ENCODE results near the gene SPATC1L.

SPATC1L gene

DNA sequence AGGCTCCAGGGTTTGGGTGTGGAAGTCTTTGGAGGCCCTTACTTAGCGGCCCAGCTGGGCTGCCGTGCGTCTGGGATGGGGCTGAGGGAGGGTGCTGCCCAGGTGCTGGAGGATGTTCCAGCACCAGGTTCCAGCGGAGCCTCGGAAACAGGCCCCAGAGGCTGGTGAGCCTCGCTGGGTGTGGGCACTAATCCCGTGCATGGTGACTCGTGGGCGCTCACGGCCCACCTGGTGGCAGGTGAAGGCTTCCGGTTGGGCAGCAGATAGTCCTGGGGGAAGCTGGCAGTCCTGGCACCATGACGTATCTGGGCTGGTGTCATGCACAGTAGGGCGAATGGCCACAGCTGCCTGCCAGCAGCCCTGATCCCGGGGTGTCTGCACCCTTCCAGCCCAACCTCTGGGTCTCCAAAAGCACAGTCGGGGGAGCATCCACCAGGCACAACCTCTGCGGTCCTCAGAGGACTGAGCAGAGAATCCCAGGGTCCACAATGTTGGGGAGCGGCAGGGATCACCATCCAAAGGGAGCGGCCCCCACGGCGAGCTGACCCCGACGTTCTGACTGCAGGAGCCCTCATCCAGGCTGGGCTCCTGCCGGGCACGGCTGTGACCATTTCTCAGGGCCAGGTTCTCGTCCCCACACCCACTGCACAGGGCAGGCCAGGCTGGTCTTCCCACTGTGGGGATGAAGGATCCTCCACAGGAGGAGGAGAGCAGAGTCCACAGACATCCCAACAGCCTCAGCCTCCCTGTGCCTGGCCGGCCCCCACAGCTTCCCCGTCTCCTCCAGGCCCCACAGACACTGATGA lies 54.2 kb downstream of the SPATC1L start:
- DNase-seq = no peak

DNA sequence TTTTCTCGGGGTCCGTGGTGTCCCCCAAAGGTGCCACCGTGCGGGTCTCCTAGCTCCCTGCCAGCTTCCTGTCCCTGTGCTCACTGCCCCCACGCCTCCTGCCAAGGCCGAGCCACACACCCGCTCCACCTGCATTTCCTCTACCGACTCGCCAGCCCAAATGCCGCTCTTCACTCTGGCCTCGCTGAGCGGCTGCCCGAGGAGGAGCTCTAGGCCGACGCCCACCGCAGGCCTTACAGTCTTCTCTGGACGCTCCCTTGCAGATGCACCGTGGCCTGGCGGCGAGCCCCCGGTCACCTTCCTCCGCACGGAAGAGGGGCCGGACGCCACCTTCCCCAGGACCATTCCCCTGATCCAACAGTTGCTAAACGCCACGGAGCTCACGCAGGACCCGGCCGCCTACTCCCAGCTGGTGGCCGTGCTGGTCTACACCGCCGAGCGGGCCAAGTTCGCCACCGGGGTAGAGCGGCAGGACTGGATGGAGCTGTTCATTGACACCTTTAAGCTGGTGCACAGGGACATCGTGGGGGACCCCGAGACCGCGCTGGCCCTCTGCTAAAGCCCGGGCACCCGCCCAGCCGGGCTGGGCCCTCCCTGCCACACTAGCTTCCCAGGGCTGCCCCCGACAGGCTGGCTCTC lies 55.2 kb downstream of the SPATC1L start:
- DNase-seq = no peak

DNA sequence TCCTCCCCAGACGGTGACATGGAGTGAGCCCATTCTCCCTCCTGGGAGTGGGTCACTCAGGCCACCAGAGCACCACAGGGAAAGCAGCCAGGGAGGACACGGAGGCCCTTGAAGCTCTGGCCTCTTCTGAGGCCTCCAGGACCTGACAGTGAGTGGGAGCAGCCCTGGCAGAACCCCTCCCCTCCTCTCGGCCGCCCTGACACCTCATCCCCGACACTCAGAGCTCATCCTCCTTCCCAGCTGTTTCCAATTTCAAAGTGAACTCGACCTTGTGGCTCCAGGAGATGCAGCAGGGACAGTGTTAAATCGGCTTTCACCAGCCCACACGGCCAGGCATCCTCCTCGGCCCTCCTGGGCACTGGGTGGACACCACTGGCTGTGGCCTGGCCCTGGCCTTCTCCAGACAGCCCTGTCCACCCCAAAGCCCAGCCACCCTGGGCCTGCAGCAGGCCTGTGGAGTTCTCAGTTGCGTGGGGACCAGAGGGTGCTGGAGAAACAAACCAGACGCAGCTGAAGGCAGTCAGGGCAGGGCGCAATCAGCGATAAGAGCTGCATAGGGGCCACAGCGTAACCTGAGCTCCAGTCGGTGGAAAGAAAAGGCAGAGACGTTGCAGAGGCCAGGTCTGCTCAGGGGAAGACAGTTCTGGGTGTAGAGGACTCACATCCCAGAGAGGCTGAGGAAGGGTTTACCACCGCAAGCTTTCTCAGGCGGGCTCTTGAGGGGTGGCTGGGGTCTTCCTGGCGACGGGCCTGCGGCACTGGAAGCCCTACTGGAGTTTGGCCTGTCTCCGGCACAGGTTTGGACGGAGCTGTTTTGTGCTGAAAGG lies 55.9 kb downstream of the SPATC1L start:
- no peak for DNase-seq

DNA sequence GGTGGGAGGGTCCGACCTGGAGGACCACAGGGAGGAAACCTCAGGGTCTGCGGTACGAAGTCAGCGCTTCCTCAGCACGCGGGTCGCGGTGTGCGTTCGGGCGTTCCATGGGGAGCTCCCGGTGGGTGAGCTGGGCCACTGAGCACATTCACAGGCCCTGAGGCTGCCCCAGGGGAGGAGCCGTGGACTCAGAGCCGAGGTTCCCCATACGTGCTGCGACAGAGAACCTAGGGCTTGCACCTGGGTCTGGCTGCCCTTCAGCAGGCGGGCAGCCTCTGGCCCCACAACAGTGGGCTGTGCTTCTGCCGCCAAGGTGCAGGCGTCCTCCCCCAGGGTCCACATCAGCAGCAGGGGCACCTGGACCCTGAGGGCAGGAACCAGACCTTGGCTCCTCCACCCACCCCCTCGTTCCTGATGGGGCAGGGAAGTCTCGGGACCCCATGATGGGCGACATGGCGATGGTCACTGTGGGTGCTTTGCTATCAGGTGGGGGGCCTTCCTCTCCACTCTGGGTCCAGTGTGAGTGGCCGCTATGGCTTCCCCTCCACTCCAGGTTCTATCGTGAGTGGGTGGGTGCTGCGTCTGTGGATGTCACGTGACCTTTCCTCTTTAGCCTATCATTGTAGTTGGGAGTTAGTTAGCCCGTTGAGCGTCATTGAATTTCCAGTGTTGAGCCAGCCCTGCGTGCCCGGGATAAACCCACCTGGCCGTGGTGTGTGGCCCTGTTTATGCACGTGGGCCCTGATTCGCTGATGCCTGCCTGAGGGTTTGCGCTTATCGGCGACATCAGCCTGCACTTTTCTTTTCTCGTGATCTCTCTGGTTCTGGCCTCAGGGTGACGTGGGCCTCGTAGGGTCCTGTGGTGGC lies 56.8 kb downstream of the SPATC1L start:
- DNase-seq = no peak

DNA sequence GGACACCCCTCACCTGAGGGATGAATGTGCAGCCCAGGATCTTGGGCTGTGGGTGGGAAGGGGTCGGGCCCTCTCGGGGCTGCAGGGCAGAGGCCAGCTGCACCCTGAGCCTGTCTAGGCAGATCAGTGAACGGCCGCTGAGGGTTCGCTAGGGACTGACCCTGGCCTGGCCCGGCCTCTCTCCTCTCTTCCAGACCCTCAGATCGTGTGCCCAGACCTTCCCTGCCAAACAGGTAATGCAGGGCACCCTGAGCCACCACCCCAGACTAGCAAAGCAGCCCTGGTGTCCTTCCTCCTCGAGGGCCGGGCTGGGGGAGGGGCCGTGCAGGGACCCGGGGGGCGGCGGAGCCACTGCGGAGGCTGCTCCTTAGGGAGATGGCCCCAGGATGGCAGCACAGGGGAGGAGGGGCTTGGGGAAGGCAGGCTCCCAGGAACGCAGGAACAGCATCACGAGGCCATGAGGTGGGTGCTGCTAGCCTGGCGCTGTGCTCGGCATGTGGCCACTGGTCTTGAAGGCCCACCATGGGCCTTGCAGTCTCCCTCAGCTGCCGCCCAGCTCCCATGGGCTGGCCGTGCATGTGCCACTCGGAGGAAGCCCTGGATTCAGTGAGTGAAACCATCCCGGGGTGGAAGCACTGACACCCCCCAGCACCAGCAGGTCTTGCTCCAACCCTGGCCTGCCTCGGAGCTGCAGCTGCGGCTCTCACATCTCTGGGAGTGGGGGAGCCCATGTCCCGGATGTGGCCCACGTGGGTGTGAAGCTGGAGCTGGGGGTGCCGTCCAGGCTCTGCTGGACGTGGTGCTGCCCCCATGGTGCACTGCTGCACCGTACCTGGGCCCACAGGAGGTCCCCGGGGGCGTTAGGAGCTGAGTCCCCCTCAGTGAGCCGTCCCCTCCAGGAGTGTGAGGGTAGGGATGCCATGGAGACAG lies 57.7 kb downstream of the SPATC1L start:
- no peak for DNase-seq

DNA sequence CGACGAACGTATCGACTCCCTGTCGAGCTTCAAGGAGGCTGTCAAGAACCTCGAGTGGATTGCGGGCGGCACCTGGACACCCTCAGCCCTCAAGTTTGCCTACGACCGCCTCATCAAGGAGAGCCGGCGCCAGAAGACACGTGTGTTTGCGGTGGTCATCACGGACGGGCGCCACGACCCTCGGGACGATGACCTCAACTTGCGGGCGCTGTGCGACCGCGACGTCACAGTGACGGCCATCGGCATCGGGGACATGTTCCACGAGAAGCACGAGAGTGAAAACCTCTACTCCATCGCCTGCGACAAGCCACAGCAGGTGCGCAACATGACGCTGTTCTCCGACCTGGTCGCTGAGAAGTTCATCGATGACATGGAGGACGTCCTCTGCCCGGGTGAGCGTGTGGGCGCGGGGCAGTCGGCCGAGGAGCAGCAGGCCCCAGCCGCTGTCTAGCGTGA lies 58.4 kb downstream of the SPATC1L start:
- no peak for DNase-seq

DNA sequence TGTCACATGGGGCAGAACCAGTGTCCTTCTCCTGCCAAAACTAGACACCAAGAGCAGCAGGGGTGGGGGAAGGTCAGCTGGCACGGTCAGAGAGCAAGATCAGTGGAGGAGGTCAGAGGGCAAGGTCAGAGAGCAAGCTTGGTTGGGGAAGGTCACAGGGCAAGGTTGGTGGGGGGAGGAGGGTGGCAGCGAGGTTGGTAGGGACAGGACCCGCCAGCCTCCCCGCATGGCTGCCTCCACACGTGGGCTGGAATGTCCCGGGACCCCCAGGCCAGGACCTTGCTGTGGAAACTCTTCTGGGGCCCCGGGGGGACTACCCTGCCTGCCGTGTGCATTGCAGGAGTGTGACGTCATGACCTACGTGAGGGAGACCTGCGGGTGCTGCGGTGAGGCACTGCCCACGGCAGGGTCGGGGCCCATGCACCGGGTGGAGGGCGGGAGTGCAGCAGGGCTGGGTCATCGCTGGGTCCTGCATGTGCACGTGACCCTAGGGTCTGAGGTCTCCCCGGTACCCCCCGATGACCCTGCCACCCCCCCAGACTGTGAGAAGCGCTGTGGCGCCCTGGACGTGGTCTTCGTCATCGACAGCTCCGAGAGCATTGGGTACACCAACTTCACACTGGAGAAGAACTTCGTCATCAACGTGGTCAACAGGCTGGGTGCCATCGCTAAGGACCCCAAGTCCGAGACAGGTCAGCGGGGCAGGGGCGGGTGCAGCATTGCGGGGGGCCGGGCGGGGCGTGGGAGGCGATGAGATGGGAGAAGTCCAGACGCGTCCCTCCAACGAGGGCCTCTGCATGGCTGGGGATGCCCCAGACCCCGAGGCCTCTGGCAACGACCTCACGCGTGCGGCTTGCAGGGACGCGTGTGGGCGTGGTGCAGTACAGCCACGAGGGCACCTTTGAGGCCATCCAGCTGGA lies 59.1 kb downstream of the SPATC1L start:
- DNase-seq = no peak

DNA sequence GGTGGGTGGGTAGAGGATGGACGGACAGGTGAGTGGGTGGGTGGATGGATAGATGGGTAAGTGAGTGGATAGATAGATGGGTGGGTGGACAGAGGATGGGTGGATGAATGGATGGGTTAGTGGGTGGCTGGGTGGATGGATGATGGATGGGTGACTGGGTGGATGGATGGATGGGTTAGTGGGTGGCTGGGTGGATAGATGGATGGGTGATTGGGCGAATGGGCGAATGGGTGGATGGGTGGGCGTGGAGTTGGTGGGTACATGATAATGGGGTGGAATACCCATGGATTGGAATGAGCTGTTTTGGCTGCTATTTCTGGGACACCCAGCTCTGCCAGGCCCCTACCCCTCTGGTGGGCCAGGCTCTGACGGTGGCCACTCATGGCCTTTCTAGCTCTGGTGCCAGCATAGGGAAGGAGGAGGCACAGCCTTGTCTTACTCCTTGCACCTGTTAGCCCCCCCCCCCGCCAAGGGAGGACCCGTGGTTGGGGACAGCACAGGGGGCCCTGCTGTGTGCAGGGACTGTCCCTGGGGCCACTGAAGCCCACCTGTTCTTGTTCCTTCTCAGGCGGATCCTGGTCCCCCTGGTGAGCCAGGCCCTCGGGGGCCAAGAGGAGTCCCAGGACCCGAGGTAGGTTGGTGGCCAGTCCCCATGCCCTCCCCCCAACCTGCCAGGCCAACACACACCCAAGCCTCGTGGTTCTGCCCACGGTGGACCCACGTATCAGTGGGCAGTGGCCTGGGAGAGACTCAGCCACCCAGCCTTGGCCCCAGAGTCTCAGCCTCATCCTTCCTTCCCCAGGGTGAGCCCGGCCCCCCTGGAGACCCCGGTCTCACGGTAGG lies 60.0 kb downstream of the SPATC1L start:
- no peak for DNase-seq

DNA sequence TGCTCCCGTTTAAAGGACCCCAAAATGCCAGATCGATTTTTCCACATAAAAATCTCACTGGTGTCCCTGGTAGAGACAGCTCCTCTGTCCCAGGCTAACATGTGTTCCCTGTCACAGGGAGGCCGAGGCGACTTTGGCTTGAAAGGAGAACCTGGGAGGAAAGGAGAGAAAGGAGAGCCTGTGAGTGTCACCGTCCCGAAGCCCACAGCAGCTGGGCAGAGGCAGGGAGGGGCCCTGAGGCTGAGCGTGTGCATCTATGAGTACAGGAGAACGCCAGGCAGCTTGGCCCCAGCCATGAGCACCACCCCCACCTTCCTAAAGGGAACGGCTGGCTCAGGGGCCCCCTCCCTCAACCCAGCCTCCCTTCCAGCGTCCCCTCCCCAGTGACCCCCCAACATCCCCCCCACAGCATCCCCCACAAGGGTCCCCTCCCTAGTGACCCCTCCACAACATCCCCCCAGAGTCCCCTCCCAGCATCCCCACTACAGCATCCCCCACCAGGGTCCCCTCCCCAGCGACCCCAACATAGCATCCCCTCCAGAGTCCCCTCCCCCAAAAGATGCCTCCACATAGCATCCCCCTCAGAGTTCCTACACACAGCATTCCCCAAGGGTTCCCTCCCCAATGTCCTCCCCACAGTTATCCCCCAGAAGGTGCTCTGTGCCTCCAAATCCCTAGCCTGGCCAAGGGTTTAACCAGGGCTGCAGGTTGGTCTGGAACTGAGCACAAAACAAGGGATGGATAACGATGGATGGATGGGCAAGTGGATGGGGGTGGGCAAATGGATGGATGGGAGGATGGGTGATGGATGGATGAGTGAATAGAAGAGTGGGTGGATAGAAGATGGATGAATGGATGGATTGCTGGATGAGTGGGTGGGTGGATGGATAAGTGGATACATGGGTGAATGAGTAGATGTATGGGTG lies 61.2 kb downstream of the SPATC1L start:
- no peak for DNase-seq

DNA sequence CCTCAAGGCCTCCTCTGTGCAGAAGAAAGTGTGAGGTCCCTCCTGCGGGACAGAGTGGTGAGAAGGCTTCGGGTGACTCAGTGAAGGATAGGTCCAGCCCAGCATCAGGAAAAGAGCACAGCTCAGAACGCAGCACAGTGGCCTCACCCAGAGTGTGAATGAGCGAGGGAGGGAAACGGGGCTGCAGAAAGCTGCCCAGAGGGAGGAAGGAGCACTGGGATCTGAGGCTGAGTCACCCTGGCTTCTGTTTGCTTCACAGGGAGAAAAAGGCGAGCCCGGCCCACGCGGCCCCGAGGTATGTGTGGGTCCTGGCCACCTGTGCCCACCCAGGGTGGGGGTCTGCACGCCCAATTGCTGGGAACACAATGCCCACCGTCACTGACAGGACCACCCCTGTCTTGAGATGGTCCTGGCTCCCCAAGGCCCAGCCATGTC lies 62.0 kb downstream of the SPATC1L start:
- DNase-seq = no peak

DNA sequence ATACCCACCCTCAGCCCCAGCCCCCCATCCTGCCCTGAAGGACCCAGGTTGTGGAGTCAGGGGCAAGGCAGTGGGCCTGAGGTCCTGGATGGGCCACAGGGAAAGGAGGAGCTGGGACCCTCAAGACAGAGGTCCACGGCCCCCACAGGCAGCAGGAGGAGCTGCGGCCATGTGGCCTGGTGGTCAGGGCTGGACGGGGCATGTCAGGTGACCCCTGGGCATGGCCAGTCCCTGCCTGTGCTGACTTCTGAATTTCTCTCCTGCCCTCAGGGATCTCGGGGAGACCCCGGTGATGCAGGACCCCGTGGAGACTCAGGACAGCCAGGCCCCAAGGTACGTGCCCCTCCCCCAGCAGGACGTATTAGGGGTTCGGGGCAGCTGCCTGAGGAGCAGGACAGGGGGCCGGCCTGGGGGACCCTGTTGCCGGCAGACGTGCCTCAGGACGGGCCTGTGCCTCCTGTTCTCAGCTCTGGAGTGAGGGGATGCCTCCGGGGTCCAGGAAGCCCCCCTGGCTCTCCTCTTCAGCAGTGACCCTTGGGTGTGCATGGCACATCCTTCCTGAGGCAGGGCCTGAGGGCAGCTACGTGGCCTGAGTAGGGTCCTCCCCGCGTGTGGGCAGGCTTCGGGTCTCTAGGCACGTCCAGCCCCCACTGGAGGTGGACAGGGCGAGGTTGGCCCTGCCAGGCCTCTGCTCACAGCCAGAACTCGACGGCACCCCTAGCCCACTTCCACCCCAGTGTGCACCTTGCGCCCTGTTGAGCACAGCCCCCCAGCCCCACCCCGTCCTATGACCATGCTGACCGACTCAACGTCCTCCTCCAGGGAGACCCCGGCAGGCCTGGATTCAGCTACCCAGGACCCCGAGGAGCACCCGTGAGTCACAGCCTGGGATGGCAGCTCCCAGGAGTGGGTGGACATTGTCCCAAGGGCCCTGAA lies 62.7 kb downstream of the SPATC1L start:
- DNase-seq = no peak

DNA sequence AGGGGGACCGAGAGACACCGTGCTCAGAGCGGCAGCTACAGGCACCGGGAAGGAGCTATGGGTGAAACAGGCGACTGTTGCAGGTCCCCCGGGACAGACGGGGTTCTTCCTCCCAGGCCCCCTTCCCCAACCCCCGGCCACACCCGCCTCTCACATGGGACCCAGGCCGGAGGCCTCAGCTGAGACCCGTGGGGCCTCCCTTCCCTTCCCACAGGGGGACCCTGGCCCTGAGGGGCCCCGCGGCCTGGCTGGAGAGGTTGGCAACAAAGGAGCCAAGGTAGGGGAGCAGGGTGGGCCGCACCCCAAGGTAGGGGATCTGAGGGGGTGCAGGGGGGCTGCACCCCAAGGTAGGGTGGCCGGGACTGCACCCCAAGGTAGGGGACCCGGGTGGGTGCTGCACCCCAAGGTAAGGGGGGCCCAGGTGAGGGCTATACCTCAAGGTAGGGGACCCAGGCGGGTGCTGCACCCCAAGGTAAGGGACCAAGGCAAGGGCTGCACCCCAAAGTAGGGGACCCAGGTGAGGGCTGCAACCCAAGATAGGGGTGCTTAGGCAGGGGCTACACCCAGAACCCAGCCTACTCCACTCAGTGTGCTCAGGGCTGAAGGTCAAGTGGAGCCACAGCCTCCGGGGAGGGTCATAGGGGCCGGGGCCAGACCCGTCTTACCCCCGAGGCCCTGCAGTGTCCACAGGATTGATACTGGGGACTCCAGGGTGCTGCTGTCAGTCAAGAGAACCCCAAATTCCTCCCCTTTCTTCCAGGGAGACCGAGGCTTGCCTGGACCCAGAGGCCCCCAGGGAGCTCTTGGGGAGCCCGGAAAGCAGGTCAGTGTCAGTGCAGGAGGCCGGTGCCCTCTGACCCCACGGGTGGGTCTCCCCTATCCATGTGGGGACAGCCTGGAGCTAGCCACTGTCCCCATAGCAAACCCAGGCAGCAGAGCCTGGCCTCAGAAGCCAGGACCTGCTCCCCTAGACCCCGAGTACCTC lies 63.7 kb downstream of the SPATC1L start:
- no peak for DNase-seq

DNA sequence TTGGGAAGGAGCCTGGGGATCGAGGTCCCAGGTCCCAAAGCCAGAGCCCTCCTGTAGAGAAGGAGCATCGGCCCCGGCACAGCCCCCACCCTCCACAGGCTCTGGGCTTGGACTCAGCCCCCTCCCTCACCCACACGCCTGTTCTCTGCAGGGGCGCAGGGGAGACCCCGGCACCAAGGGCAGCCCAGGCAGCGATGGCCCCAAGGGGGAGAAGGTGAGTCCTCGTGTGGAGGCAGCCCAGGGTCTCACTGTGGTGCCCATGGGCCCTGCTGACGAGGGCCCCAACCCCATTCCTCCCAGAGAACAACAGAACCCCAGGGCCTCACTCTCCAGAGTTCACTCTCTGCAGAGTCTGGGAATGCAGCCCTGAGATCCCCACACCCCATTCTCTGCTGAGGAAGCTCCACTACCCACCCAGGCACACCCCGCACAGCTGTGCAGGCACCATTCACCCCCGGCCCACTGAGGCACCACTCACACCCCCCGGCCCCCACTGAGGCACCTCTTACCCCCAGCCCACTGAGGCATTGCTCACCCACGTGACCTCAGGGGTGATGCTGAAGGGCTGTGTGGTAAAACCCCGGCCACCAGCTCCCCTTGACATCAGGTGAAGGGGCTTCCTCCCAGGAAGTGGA lies 64.5 kb downstream of the SPATC1L start:
- no peak for DNase-seq

DNA sequence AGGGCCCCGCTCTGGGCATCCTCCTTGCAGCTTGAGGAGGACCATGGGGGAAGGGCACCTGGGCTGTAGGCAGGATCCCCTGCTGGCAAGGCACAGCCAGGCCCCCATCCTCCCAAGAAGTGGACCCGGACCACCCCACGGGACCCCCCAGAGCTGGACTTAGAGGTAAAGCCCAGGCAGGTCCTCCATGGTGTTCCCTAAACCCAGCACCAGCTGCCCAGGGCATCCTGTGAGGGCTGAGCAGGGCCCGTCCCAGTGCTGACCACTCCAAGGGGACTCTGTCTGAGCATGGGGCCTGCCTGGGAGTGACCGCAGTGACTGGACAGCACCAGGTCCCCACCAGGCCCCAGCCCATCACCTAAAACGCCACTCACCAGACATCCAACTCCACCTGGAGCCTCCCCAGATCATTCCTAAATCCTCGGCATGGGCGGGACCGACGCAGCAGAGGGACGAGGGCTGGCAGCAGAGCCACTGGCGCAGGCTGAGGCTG lies 65.1 kb downstream of the SPATC1L start:
- DNase-seq = no peak
